ENCODE measurements around the gene NWD2. TPM values are rescaled to one million over a fixed set of nuclear protein-coding genes. Genes with fewer than 3 reads are reported as not detected.
"Not testable (repeated sequence)": the region's sequence is repeated elsewhere in the genome, so short reads cannot be mapped to it uniquely, and the experiment has no call there.

Gene NWD2
- total RNA-seq, 1 donor from 2014 or later, result not detected

GRCh38 chr4:37392521-37393255 lies 148.1 kb downstream of the NWD2 start:
- DNase-seq (ENCODE audit: low read depth), result peak; percentile 89

DNA sequence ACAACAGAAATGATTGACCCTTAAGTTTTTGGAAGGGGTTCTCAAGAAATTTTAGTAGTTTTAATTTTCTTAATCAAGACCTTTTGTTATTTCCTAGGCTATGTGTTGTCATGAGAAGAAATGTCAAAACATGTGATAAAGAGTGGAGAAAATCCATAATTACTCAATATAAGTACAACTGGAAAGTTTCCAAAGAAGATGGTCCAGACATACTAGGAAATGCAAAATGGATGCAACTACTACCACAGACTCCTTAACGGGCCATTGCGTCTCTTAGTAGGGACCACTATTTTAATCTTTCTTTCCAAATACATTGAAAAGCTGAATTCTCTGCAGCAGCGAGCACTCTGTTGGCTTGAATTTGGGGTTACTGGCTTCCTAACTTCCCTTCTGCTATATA lies 148.8 kb downstream of the NWD2 start:
- DNase-seq (ENCODE audit: low read depth), result no peak

- DNase-seq (ENCODE audit: low read depth), result peak; percentile 13
These were observed 149.3 kb downstream of the NWD2 start for GRCh38 chr4:37393889-37394288.

GRCh38 chr4:37397505-37397904 lies 153.0 kb downstream of the NWD2 start:
- no peak for DNase-seq (ENCODE audit: low read depth)

DNA sequence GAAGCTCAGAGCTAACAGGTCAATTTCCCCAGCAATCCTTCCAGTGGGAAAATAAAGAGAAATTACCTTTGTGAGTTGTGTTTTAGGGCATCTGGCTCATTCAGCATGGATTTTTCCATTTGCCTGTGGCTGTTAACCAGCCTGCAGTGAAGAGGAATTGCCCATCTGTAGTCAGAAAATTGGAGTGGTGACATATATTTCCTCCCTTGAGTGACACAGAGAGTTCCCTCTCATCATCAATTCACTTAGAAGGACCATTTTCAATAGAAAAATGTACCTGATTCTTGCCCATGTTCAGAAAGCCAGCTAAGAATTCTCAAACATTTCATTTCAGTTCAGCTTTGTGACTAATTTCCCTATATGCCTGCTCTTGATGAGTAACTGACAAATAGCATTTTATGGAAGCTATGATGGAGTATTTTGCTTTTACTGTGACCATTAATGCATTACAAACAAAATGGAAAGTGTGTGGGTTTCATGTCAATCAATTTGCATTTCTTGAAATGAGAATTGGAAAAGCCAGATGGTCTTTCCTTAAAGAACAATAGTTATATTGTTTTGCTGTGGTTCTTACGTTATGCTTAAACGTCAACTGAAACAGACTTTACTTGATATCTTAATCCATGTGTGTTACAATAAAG lies 155.8 kb downstream of the NWD2 start:
- DNase-seq (ENCODE audit: low read depth), result no peak

DNA sequence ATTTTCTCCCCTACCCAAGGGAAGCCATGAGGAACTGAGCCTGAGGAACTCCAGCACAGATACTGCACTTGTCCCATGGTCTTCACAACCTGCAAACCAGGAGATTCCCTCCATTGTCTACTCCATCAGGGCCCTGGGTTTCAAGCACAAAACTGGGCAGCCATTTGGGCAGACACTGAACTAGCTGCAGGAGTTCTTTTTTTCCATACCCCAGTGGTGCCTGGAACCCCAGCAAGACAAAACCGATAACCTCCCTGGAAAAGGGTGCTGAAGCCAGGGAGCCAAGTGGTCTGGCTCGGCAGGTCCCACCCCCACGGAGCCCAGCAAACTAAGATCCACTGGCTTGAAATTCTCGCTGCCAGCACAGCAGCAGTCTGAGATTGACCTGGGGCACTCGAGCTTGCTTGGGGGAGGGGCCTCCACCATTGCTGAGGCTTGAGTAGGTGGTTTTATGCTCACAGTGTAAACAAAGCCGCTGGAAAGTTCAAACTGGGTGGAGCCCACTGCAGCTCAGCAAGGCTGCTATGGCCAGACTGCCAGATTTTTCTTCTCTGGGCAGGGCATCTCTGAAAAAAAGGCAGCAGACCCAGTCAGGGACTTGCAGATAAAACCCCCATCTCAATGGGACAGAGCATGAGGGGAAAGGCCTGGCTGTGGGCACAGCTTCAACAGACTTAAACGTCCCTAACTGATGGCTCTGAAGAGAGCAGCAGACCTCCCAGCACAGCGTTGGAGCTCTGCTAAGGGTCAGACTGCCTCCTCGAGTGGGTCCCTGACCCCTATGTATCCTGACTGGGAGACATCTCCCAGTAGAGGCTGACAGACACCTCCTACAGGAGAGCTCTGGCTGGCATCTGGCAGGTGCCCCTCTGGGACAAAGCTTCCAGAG lies 163.6 kb downstream of the NWD2 start:
- peak; percentile 71 for DNase-seq (ENCODE audit: low read depth)

DNA sequence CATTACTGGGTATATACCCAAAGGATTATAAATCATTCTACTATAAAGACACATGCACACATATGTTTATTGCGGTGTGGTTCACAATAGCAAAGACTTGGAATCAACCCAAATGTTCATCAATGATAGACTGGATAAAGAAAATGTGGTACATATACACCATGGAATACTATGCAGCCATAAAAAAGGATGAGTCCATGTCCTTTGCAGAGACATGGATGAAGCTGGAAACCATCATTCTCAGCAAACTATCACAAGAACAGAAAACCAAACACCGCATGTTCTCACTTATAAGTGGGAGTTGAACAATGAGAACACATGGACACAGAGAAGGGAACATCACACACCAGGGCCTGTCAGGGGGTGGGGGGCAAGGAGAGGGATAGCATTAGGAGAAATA lies 169.1 kb downstream of the NWD2 start:
- not testable (repeated sequence) for DNase-seq (ENCODE audit: low read depth)

DNA sequence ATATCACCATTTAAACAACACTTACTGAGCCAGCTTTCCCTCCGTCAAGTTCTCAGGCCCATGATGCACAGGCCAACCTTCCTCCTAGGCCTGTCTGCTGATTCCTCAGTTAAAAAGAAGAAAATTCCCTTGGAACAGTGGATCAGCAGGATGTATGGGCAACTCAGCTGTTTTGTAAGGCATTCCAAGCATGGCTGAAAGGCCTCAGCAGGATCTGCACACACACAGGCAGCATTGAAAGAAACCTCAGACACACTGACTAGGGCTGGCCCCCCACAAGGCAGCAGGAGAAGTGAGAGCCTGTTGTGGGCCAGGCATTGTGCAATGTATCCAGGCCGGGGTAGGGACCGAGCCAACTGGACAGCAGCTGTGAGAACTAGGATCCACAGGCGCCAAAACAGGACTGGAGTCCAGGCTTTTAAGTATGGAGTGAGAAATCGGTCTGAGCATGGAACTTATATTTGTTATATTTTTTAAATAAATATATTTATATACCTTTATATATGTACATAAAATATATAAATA lies 171.4 kb downstream of the NWD2 start:
- DNase-seq (ENCODE audit: low read depth), result no peak

GRCh38 chr4:37421614-37422013 lies 177.1 kb downstream of the NWD2 start:
- DNase-seq (ENCODE audit: low read depth), result no peak

GRCh38 chr4:37422102-37422501 lies 177.6 kb downstream of the NWD2 start:
- no peak for DNase-seq (ENCODE audit: low read depth)

DNA sequence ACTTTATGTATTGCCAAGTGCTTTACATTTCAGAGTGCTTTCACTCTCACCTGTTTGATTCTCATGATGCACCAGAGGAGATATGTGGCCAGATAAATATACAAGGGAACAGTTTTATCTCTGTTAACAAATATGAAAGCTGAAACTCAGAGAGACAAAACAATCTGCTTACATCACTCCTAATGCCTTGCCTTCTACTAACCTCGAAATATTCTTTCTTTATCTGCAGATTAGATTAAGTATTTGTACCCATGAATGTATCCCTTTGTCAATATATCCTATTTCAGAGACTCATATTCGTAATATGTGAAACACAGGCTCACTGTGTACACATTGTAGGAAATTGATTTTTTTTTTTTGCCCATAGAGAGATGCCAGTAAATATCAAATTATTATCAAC lies 178.1 kb downstream of the NWD2 start:
- no peak for DNase-seq (ENCODE audit: low read depth)

GRCh38 chr4:37423310-37423709 lies 178.8 kb downstream of the NWD2 start:
- no peak for DNase-seq (ENCODE audit: low read depth)

GRCh38 chr4:37424753-37425152 lies 180.2 kb downstream of the NWD2 start:
- DNase-seq (ENCODE audit: low read depth), result no peak

DNA sequence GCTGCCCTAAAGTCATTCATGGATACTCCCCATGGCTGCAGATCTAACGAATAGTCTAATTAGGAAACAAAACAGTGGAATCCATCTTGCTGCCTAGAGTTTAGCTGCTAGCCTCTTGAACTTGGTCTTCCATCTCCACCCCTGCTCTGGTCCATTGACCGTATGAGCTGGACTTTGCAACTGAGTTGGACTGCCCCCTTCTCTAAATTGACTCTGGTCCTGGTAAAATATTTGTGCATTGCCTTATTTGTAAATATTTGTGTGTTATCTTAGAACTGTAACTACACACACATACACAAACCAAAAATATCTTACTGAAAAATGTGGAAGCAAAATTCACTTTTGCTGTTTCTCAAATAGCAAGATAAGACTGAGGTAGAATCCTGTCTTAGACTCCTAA lies 181.3 kb downstream of the NWD2 start:
- no peak for DNase-seq (ENCODE audit: low read depth)

- no peak for DNase-seq (ENCODE audit: low read depth)
These were observed 182.7 kb downstream of the NWD2 start for GRCh38 chr4:37427193-37427592.

- no peak for DNase-seq (ENCODE audit: low read depth)
These were observed 185.4 kb downstream of the NWD2 start for GRCh38 chr4:37429906-37430305.

DNA sequence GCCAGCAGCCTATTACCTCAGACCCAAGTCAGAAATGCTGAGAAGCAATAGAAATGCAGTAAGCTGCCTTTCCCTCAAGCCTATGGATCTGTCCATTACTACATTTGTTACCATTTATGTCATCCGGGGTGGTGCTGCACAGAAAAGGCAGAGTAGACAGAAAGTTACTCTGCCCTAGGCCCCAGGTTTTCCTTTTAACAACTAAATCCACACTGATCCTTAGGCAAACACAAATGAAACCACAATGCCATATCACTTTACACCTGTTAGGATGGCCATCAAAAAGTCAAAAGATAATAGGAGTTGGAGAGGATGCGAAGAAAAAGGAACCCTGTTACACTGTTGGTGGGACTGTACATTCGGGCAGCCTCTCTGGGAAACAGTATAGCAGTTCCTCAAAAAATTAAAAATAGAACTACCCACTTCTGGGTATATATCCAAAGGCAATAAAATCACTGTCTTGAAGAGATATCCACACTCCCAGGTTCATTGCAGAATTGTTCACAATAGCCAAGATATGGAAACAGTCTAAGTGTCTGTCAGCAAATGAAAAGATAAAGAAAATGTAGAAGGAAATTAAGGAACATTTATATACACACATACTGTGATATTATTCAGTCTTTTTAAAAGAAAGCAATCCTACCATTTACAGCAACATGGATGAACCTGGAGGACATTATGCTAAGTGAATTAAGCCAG lies 186.3 kb downstream of the NWD2 start:
- no peak for DNase-seq (ENCODE audit: low read depth)

DNA sequence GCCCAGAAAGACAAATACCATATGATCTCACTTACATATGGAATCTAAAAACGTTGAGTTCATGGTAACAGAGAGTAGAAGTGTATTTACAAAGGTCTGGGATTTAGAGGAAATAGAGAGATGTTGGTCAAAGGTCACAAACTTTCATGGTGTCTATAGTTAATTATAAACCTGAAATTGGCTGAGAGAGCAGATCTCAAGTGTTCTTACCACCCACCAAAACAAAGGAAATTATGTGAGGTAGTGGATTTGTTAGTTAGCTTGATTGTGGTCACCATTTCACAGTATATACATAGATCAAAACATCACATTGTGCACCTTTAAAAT lies 186.8 kb downstream of the NWD2 start:
- DNase-seq (ENCODE audit: low read depth), result peak; percentile 91

GRCh38 chr4:37434469-37434868 lies 189.9 kb downstream of the NWD2 start:
- DNase-seq (ENCODE audit: low read depth), result peak; percentile 40

GRCh38 chr4:37436546-37436945 lies 192.0 kb downstream of the NWD2 start:
- no peak for DNase-seq (ENCODE audit: low read depth)

- no peak for DNase-seq (ENCODE audit: low read depth)
These were observed 192.6 kb downstream of the NWD2 start for GRCh38 chr4:37437163-37437562.

Data from renal cortical epithelial cell (primary cell).